ENCODE measurements around the gene MBD2.

DNA sequence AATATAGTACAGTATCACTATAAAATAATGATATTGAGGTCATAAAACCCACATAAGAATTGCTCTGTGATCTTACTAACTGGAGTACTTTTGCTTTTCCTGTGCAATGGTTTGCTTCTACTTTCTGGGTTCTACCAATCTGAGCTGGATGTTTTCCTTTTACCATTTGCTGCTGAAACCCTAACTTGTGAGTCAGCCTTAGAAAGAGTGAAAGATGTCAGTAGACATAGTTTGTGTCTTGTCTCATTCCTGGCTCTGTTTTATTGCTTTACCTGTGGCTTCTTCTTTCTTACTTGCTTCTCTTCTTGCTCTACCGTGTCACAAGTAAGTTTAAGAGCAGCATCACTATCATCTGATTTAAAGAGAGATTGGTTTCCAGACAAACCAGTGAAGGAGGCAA lies 61.0 kb downstream of the MBD2 start:
- TF ChIP-seq POLR2AphosphoS5 (IDR thresholded peaks at IDR 0.05; ENCODE audit: low read depth, low read length) = no peak
- no peak for TF ChIP-seq POLR2A (IDR thresholded peaks at IDR 0.05; ENCODE audit: low read depth, low read length)
- TF ChIP-seq TAF1 (IDR thresholded peaks at IDR 0.05; ENCODE audit: borderline replicate concordance, low read depth, low read length) = no peak

All from GM12892 (cell line).